Upper lobe of left lung (tissue), 4 donors: ENCODE results near the gene ABR.

Experiments used
- EP300 ChIP-seq, 4 donors: sonication (generic); formaldehyde crosslinking; IDR thresholded peaks; one replicate each; pipeline ENCODE4 v1.5.1; 2017; ENCODE audit warnings: antibody characterized with exemption in 4 of 4, control low read depth in 2 of 4
- POLR2A ChIP-seq, 4 donors: fragments of 450-650 bp; IDR thresholded peaks; one replicate each; pipeline ENCODE4 v1.5.1; 2016 to 2017; ENCODE audit warnings: antibody characterized with exemption in 4 of 4, mild to moderate bottlenecking in 2 of 4
- POLR2AphosphoS5 ChIP-seq, 2 donors: sonication (generic); formaldehyde crosslinking; IDR thresholded peaks; one replicate each; pipeline ENCODE4 v1.5.1; 2017; ENCODE audit warnings: antibody characterized with exemption in 2 of 2
- TF ChIP-seq, protein P1 (sequence below), 6 experiments: fragments of 450-650 bp in 4 of 6; fragments of 200-600 bp in 2 of 6; sonication (generic) in 2 of 6; IDR thresholded peaks; one replicate each; pipeline ENCODE4 v1.5.1; 2016 to 2019; ENCODE audit warnings: antibody characterized with exemption in 6 of 6

- TF ChIP-seq, protein P1, sequence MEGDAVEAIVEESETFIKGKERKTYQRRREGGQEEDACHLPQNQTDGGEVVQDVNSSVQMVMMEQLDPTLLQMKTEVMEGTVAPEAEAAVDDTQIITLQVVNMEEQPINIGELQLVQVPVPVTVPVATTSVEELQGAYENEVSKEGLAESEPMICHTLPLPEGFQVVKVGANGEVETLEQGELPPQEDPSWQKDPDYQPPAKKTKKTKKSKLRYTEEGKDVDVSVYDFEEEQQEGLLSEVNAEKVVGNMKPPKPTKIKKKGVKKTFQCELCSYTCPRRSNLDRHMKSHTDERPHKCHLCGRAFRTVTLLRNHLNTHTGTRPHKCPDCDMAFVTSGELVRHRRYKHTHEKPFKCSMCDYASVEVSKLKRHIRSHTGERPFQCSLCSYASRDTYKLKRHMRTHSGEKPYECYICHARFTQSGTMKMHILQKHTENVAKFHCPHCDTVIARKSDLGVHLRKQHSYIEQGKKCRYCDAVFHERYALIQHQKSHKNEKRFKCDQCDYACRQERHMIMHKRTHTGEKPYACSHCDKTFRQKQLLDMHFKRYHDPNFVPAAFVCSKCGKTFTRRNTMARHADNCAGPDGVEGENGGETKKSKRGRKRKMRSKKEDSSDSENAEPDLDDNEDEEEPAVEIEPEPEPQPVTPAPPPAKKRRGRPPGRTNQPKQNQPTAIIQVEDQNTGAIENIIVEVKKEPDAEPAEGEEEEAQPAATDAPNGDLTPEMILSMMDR (IDR thresholded peaks at IDR 0.05) = no peak
- TF ChIP-seq POLR2AphosphoS5 (IDR thresholded peaks at IDR 0.05) (no peak), POLR2A (IDR thresholded peaks at IDR 0.05) (no peak), EP300 (IDR thresholded peaks at IDR 0.05) (no peak)
These were observed 13.3 kb upstream of the ABR start for GRCh38 chr17:1192911-1193699.
